ENCODE results near the gene STXBP5. TPM values are rescaled to one million over a fixed set of nuclear protein-coding genes. Genes with fewer than 3 reads are reported as not detected.

STXBP5 gene
- polyA plus RNA-seq, 2 donors, result 8.6 to 15.2 TPM

DNA sequence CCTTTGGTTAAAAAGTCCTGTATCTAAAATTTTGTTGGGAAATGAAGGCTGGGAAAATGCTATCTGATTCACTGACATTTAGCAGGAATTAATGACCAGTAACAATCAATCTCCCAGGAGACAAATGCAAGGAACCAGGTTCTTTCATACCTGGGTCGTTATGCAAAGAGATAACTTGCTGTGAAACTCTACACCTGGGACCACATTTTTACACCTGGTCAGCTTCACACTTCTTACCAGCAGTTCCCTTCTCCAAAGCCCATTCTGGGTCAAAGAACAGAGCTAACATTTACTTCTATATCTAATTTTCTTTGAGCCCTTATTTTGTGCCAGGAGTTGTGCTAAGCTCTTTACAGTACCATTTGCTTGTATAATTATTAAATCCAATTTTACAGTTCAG, 27.4 kb upstream of the STXBP5 start:
- no peaks in the 10 kb centered on the region for H3K36me3 ChIP-seq (ENCODE audit: control insufficient read depth in 2 of 2, insufficient read depth in 2 of 2, low read length in 1 of 2)
- WGBS, 2 donors, result 30 to 35% methylated on average over 1 of the region's 1 CpG
- no peaks in the 10 kb centered on the region for H3K9me3 ChIP-seq (ENCODE audit: control insufficient read depth in 2 of 2, insufficient read depth in 1 of 2, low read depth in 1 of 2, low read length in 1 of 2)
- H3K4me1 ChIP-seq (ENCODE audit: control insufficient read depth in 2 of 2, insufficient read depth in 2 of 2, low read length in 1 of 2), result no peaks in the 10 kb centered on the region
- H3K4me3 ChIP-seq (ENCODE audit: low read depth in 1 of 2, low read length in 2 of 2), result no peak overlapping the region
- H3K27me3 ChIP-seq (ENCODE audit: control insufficient read depth in 1 of 2, insufficient read depth in 2 of 2, low read length in 2 of 2), result no peaks in the 10 kb centered on the region
- H3K27ac ChIP-seq (ENCODE audit: low read depth in 2 of 2, low read length in 1 of 2), result no peak overlapping the region

DNA sequence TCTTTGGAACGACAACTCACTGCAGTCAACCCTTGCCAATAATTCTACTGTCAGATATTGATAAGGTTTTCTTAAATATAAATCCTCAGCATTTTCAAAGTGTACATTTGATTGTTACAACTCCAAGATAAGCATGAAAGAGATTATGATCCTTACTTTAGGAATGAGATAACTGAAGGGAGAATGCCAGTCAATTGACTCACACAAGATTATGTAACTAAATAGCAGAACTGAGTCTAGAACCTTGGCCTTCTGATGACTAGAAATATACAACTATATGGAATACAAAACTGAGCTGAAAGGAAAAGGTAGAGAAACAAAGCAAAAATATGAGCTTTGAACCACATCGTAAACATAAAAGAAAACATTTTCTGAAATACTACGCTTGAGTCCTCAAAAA, 26.9 kb upstream of the STXBP5 start:
- Histone ChIP-seq H3K36me3 (ENCODE audit: control insufficient read depth in 2 of 2, insufficient read depth in 2 of 2, low read length in 1 of 2) (no peaks in the 10 kb centered on the region), H3K27ac (ENCODE audit: low read depth in 2 of 2, low read length in 1 of 2) (no peak overlapping the region), H3K27me3 (ENCODE audit: control insufficient read depth in 1 of 2, insufficient read depth in 2 of 2, low read length in 2 of 2) (no peaks in the 10 kb centered on the region), H3K9me3 (ENCODE audit: control insufficient read depth in 2 of 2, insufficient read depth in 1 of 2, low read depth in 1 of 2, low read length in 1 of 2) (no peaks in the 10 kb centered on the region), H3K4me3 (ENCODE audit: low read depth in 1 of 2, low read length in 2 of 2) (no peak overlapping the region), H3K4me1 (ENCODE audit: control insufficient read depth in 2 of 2, insufficient read depth in 2 of 2, low read length in 1 of 2) (no peaks in the 10 kb centered on the region)
- 76 to 92% methylated on average over 3 of the region's 3 CpGs for WGBS, 2 donors

DNA sequence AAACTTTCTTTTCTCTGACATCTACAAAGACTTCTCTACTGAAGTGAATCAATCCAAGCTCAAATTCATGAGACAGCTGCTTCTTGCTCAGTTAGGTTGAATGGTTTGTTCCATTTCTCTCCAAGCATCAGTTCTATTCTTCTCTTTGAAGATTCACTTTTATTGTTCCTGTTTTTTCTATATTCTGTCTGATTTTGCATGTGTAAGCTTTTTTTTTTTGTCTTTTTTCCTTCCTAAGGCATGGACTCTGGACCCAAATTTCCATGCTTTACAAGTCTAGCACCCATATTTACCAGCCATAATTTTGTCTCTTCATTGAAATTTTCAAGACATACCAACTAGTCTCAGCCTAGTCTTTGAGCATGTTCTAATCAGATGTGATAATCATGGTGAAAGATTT, 25.9 kb upstream of the STXBP5 start:
- Histone ChIP-seq H3K27me3 (ENCODE audit: control insufficient read depth in 1 of 2, insufficient read depth in 2 of 2, low read length in 2 of 2) (no peaks in the 10 kb centered on the region), H3K36me3 (ENCODE audit: control insufficient read depth in 2 of 2, insufficient read depth in 2 of 2, low read length in 1 of 2) (no peaks in the 10 kb centered on the region), H3K4me1 (ENCODE audit: control insufficient read depth in 2 of 2, insufficient read depth in 2 of 2, low read length in 1 of 2) (no peaks in the 10 kb centered on the region), H3K27ac (ENCODE audit: low read depth in 2 of 2, low read length in 1 of 2) (no peak overlapping the region), H3K4me3 (ENCODE audit: low read depth in 1 of 2, low read length in 2 of 2) (no peak overlapping the region), H3K9me3 (ENCODE audit: control insufficient read depth in 2 of 2, insufficient read depth in 1 of 2, low read depth in 1 of 2, low read length in 1 of 2) (no peaks in the 10 kb centered on the region)

DNA sequence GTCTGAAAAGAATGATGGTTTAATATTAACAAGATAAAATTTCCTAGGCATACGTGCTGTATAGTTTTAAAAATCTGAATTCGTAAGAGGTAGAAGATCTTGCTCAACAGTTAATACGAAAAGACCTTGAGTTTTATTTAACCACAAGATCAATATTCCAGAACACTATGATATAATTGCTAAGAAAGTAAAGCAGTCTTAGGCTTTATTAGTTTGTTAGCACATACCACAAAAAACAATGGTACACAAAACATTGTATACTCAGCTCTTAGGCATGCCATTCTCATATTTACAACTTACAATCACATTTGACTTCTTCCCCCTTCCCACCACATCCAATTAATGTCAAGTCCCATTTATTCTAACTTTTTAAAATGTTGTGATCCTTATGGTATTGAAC, 24.4 kb upstream of the STXBP5 start:
- Histone ChIP-seq H3K9me3 (ENCODE audit: control insufficient read depth in 2 of 2, insufficient read depth in 1 of 2, low read depth in 1 of 2, low read length in 1 of 2) (no peaks in the 10 kb centered on the region), H3K27ac (ENCODE audit: low read depth in 2 of 2, low read length in 1 of 2) (no peak overlapping the region), H3K36me3 (ENCODE audit: control insufficient read depth in 2 of 2, insufficient read depth in 2 of 2, low read length in 1 of 2) (no peaks in the 10 kb centered on the region), H3K27me3 (ENCODE audit: control insufficient read depth in 1 of 2, insufficient read depth in 2 of 2, low read length in 2 of 2) (no peaks in the 10 kb centered on the region), H3K4me3 (ENCODE audit: low read depth in 1 of 2, low read length in 2 of 2) (no peak overlapping the region), H3K4me1 (ENCODE audit: control insufficient read depth in 2 of 2, insufficient read depth in 2 of 2, low read length in 1 of 2) (no peaks in the 10 kb centered on the region)
- 69 to 90% methylated on average over 3 of the region's 3 CpGs for WGBS, 2 donors

DNA sequence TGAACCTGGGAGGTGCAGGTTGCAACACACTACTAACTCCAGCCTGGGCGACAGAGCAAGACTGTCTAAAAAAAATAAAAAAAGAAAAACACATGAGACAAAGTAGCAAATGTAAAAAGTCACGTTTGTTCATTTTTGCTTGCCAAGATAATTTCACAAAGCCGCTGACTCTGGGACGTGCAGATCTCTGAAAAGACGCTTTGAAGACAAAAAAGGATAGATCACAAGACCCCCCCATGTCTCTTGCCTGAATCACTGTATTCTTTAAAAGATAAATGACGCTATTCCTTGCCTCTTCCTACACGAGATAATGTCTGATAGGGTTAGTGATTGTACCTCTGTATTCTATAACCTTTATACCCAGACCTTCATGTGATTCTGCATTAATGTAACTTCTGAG, 23.3 kb upstream of the STXBP5 start:
- Histone ChIP-seq H3K27ac (ENCODE audit: low read depth in 2 of 2, low read length in 1 of 2) (no peak overlapping the region), H3K9me3 (ENCODE audit: control insufficient read depth in 2 of 2, insufficient read depth in 1 of 2, low read depth in 1 of 2, low read length in 1 of 2) (no peaks in the 10 kb centered on the region), H3K36me3 (ENCODE audit: control insufficient read depth in 2 of 2, insufficient read depth in 2 of 2, low read length in 1 of 2) (no peaks in the 10 kb centered on the region), H3K27me3 (ENCODE audit: control insufficient read depth in 1 of 2, insufficient read depth in 2 of 2, low read length in 2 of 2) (no peaks in the 10 kb centered on the region), H3K4me3 (ENCODE audit: low read depth in 1 of 2, low read length in 2 of 2) (no peak overlapping the region), H3K4me1 (ENCODE audit: control insufficient read depth in 2 of 2, insufficient read depth in 2 of 2, low read length in 1 of 2) (no peaks in the 10 kb centered on the region)
- 79 to 80% methylated on average over 7 of the region's 7 CpGs for WGBS, 2 donors

DNA sequence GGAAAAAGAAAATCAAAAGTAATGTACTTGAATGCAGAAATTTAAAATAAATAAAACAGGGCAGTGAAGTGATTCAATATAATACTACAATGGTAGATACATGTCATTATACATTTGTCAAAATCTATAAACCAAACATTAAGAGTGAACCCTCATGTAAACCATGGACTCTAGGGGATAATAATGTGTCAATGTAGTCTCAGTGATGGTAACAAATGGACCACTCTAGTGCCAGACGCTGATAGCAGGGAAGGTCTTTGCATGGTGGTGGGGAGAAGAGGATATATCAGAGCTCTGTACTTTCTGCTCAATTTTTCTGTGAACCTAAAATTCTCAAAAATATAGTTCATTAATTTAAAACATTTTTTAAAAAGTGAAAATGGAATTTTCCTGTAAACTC, 19.8 kb upstream of the STXBP5 start:
- Histone ChIP-seq H3K4me3 (ENCODE audit: low read depth in 1 of 2, low read length in 2 of 2) (no peak overlapping the region), H3K9me3 (ENCODE audit: control insufficient read depth in 2 of 2, insufficient read depth in 1 of 2, low read depth in 1 of 2, low read length in 1 of 2) (no peaks in the 10 kb centered on the region), H3K27me3 (ENCODE audit: control insufficient read depth in 1 of 2, insufficient read depth in 2 of 2, low read length in 2 of 2) (no peaks in the 10 kb centered on the region), H3K27ac (ENCODE audit: low read depth in 2 of 2, low read length in 1 of 2) (no peak overlapping the region), H3K4me1 (ENCODE audit: control insufficient read depth in 2 of 2, insufficient read depth in 2 of 2, low read length in 1 of 2) (no peaks in the 10 kb centered on the region), H3K36me3 (ENCODE audit: control insufficient read depth in 2 of 2, insufficient read depth in 2 of 2, low read length in 1 of 2) (no peaks in the 10 kb centered on the region)
- 78% methylated on average over 1 of the region's 1 CpG for WGBS, 2 donors

DNA sequence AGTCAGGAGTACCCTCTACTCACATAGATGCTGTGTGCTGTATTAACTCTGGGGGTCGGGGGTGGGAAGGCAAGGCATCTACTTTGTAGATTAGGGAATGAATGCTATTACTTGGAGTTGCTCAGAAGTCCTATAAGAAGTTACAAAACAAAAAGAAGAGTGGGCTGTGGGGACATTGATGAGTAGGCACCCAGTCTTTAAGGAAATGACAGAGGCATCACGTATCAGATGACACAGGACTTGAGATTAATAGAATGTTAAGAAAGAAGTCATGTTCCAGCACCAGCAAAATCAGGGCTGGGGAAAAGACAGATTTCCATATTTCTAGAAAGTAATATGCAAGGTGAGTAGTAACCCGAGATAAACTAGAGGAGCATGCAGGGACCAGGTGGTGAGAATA, 19.0 kb upstream of the STXBP5 start:
- H3K27ac ChIP-seq (ENCODE audit: low read depth in 2 of 2, low read length in 1 of 2), result no peak overlapping the region
- 81 to 84% methylated on average over 3 of the region's 3 CpGs for WGBS, 2 donors
- H3K4me3 ChIP-seq (ENCODE audit: low read depth in 1 of 2, low read length in 2 of 2), result no peak overlapping the region
- no peaks in the 10 kb centered on the region for H3K9me3 ChIP-seq (ENCODE audit: control insufficient read depth in 2 of 2, insufficient read depth in 1 of 2, low read depth in 1 of 2, low read length in 1 of 2)
- no peaks in the 10 kb centered on the region for H3K4me1 ChIP-seq (ENCODE audit: control insufficient read depth in 2 of 2, insufficient read depth in 2 of 2, low read length in 1 of 2)
- H3K27me3 ChIP-seq (ENCODE audit: control insufficient read depth in 1 of 2, insufficient read depth in 2 of 2, low read length in 2 of 2), result no peaks in the 10 kb centered on the region
- no peaks in the 10 kb centered on the region for H3K36me3 ChIP-seq (ENCODE audit: control insufficient read depth in 2 of 2, insufficient read depth in 2 of 2, low read length in 1 of 2)

DNA sequence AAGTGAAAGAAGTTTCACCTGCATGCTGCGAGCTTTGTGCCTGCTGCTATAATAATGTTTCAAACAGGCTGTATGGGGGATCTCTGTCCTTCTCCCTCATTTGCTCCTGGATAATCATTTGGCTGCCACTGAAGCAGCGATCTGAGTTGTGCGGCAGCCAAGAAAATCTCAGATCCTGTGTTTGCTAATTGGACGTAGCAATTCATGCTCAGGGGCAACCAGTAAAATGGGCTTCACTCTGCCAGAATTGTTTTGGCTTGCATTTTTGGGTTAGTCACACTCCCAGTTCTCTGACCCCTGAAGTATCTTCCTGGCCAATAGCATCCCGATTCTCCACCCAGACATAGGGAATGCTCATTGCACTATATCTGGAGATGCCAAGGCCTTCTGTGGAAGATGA, 13.7 kb upstream of the STXBP5 start:
- H3K4me3 ChIP-seq (ENCODE audit: low read depth in 1 of 2, low read length in 2 of 2), result no peak overlapping the region
- H3K27me3 ChIP-seq (ENCODE audit: control insufficient read depth in 1 of 2, insufficient read depth in 2 of 2, low read length in 2 of 2), result no peaks in the 10 kb centered on the region
- no peaks in the 10 kb centered on the region for H3K36me3 ChIP-seq (ENCODE audit: control insufficient read depth in 2 of 2, insufficient read depth in 2 of 2, low read length in 1 of 2)
- whole genome bisulfite sequencing, 2 donors, result 56 to 57% methylated on average over 5 of the region's 5 CpGs
- no peaks in the 10 kb centered on the region for H3K9me3 ChIP-seq (ENCODE audit: control insufficient read depth in 2 of 2, insufficient read depth in 1 of 2, low read depth in 1 of 2, low read length in 1 of 2)
- no peak overlapping the region for H3K27ac ChIP-seq (ENCODE audit: low read depth in 2 of 2, low read length in 1 of 2)
- H3K4me1 ChIP-seq (ENCODE audit: control insufficient read depth in 2 of 2, insufficient read depth in 2 of 2, low read length in 1 of 2), result no peaks in the 10 kb centered on the region

DNA sequence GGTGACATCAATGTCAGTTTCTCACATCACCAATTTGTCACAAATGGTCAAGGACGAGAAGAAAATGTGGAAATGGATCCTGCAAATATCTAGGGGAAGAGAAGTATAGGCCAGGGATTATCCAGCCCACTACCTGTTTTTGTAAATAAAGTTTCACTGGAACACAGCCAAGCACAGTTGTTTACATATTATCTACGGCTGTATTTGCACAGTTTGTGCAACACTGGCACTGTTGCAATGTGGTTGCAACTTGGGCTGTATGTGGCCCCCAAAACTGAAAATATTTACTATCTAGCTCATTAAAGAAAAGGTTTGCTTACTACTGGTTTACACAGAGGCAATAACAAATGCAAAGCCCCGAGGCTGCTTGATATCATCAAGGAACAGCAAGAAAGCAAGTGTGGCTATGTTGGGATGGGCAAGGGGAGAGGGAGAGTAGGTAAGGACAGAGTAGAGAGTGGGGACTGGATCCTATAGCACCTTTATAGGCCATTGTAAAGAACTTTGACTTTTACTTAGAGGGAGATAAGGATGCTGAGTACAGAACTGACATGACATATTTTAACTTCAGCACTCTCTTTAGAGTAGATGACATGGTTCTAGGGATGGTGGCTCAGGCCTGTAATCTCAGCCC, 11.8 kb upstream of the STXBP5 start:
- Histone ChIP-seq H3K27me3 (ENCODE audit: control insufficient read depth in 1 of 2, insufficient read depth in 2 of 2, low read length in 2 of 2) (no peaks in the 10 kb centered on the region), H3K27ac (ENCODE audit: low read depth in 2 of 2, low read length in 1 of 2) (no peak overlapping the region), H3K36me3 (ENCODE audit: control insufficient read depth in 2 of 2, insufficient read depth in 2 of 2, low read length in 1 of 2) (no peaks in the 10 kb centered on the region), H3K4me1 (ENCODE audit: control insufficient read depth in 2 of 2, insufficient read depth in 2 of 2, low read length in 1 of 2) (no peaks in the 10 kb centered on the region), H3K4me3 (ENCODE audit: low read depth in 1 of 2, low read length in 2 of 2) (no peak overlapping the region), H3K9me3 (ENCODE audit: control insufficient read depth in 2 of 2, insufficient read depth in 1 of 2, low read depth in 1 of 2, low read length in 1 of 2) (no peaks in the 10 kb centered on the region)
- 51 to 68% methylated on average over 3 of the region's 3 CpGs for WGBS, 2 donors

DNA sequence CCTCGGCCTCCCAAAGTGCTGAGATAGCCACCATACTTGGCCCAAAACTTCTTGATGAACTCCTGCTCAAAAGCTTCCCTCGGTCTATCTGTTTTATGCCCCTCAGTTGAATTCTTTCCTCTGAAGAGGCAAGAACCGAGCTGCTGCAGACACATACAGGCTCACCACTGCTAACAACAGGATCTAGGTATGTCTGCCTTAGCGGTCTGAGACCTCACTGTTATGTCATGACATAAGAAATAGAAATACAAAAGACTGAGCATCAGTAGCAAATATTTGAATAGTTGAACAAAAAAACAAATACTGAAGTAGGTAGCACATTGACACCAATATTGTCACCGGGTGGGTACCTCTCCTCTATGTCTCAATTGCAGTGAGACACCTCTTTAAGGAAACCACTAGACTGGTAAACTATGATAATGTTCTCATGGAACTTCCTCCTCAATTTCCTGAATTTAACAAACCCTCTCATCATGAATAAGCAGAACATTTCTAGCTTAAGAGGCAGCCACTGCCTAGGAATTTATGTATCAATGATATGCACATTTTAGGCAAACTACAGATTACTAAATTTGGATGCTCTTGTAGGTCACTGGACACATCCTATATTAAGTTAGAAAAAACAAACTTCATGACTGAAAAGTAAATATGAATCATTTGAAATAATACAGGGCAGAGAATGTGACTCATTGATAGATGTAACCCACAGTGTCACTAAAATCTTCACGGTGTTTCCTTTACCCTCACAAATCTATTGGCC, 9.4 kb upstream of the STXBP5 start:
- WGBS, 2 donors, result 80 to 83% methylated on average over 6 of the region's 6 CpGs
- H3K27ac ChIP-seq (ENCODE audit: low read depth in 2 of 2, low read length in 1 of 2), result no peak overlapping the region
- no peaks in the 10 kb centered on the region for H3K27me3 ChIP-seq (ENCODE audit: control insufficient read depth in 1 of 2, insufficient read depth in 2 of 2, low read length in 2 of 2)

More for the DNA sequence above, 9.4 kb upstream of the STXBP5 start:
- Histone ChIP-seq H3K9me3 (ENCODE audit: control insufficient read depth in 2 of 2, insufficient read depth in 1 of 2, low read depth in 1 of 2, low read length in 1 of 2) (no peaks in the 10 kb centered on the region), H3K36me3 (ENCODE audit: control insufficient read depth in 2 of 2, insufficient read depth in 2 of 2, low read length in 1 of 2) (no peaks in the 10 kb centered on the region), H3K4me1 (ENCODE audit: control insufficient read depth in 2 of 2, insufficient read depth in 2 of 2, low read length in 1 of 2) (no peaks in the 10 kb centered on the region), H3K4me3 (ENCODE audit: low read depth in 1 of 2, low read length in 2 of 2) (no peak overlapping the region)
